ENCODE data around the gene ADAMTSL3. TPM values are rescaled to one million over a fixed set of nuclear protein-coding genes. Genes with fewer than 3 reads are reported as not detected.

ADAMTSL3 gene
- total RNA-seq, 1 donor from 2014 or later = 5.7 TPM

DNA sequence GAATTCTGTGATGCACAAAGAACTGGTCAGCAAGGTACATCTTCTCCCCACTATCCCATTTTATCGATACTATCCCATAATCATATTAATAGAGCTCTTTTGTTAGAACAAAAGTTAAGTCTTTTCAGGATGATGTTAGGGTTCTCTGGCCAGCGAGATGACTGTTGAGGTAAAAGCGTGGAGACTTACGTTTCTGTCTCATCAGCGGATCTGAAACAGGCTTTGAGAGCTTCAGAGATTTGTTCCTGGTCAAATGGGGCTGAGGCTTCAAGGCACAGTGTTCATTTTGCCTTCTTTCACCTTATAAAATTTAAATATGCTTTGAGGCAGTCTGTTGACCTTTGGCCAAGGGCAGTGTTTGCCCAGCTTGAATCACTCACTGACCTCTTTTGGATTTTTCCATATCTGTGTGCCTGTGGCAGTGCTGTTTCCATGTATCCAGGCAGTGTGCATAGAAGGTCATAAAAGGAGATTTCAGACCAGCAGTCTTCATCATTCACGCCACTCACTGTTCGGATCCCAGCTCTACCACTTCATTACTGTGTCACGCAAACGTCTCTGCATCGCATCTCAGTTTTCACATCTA lies 3.1 kb downstream of the ADAMTSL3 start:
- no peak for DNase-seq (ENCODE audit: low spot score)

DNA sequence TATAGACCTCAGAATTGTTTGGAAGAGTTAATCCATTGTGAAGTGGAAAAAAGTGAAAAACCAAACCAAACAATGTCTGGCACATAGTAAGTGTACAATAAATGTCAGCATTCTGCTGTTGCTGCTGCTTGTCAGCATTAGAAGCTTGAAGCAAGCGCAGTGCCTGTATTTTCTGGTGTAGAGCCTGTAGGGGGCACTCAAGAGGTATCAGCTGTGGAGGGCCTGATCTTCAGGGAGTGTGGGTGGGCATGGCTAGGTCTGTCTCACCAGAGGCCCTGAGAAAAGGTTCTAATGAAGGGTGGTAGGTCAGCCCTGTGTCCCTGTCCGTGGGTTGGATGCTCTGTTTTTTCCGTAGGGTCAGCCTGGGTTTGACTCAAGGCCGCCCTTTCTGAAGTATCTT lies 3.6 kb downstream of the ADAMTSL3 start:
- no peak for DNase-seq (ENCODE audit: low spot score)

DNA sequence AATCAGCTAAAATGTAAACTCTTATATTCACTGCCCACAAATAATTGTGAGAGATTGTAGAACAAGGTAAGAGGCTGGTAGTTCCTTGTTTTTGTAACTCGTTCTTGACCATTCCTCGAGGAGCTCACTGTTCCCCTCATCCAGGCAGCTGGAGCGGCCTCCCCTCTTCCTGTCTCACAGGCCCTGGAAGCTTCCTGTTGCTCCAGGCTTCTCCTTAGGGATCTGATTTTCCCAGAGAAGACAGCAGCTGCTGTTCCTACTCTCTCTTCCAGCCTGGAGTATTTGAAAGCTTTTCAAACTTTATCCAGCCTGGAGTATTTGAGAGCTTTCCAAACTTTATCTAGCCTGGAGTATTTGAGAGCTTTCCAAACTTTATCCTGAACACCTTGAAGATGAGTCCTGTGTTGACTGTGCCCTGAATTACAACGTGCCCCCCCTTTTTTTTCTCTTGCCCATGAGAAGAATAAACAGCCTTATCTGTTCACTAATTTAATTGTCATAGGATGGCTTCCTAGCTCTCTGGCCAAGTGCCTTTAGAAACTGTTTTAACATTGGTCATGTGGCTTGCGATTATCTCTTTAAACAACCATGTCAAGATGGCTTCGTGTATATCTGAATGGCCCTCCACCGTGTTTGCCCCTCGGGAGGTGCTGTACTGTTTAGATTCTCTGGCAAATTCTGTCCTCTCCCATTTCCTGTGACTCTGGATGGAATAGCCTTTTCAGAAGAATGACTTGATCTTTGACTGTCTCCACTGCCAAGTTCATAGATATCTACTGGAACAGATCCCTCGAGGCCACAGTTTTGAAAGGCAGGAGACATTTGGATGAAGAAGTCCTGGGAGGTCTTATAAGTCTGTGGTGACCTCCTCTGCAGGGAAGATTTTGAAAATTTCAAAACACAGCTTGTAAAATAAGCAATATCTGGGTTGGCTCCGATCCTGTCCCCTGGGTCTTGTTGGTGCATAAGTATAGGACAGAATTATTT lies 4.8 kb downstream of the ADAMTSL3 start:
- DNase-seq (ENCODE audit: low spot score) = peak; percentile 39

DNA sequence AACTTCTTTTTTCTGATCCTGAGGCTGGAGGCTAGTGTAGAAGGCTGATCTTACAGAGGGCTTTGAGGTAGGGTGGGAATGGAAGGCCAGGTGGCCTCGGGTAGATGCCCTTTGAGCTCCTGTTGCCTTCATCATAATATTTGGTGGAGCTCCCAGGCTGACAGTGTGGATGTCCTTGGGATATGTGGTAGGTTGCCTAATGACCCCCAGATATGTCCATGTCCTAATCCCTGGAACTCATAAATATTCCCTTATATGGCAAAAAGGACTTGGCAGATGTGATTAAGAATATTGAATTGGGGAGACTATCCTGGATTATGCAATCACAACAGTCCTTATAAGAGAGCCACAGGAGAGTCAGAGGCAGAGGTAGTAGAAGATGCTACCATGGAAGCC lies 5.5 kb downstream of the ADAMTSL3 start:
- no peak for DNase-seq (ENCODE audit: low spot score)

DNA sequence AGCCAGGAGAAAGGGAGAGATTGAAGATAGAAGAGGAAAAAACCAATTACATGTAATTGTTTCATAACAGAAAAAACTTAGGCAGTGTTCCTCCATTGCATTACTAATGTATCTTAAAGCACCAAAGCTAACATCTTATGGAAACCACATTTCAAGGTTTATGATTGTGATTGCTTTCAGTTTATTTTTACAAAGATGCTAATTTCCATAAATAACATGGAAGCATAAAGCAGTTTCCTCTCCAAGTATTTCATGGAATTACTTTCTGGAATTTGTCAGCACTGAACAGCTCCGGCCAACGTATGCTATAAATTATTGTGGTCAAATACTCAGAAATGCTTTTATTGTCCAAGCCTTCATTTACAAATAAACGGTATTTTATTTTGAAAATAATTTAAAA lies 11.6 kb downstream of the ADAMTSL3 start:
- no peak for DNase-seq (ENCODE audit: low spot score)

DNA sequence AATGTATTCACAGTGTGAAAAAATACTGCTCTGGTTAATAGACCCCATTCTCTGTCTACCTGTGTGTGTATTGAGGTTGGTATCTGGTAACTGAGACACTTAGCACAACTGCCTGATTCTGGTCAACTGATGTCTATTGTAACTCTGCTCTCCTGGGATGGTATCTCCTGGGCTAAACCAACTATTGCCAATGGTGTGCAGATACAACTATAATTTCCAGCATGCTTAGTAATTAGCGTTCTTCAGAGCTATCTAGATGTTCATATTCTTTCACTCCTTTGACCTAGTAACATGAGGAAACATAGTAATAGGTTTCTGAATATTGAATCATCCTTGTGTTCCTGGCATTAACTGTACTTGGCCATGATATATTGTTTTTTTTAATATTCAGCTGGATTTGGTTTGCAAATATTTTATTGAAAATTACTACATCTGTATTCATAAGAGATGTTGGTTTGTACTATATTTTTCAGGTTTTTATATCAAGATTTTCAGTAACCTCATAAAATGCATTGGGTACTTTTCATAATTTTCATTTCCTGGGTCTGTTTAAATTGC lies 16.8 kb downstream of the ADAMTSL3 start:
- no peak for DNase-seq (ENCODE audit: low spot score)

DNA sequence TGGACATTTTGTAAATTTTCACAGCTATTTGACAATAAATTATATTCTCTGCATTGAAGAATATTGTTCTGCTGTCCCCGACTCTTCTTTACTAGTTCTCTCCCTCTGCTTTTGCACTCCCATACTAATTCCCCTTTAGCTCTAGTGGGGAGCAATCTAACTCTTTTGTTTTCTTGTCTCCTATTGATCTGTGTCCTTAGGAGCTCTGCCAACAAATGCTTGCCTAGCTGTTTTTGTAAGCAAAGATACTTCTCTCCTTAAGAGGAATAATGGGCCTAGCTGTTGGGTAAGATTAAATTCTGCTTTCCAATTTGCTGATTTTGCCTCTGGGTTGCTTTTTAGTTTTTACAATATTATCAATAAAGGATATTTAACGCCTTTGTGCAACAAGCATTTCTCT lies 17.7 kb downstream of the ADAMTSL3 start:
- no peak for DNase-seq (ENCODE audit: low spot score)

DNA sequence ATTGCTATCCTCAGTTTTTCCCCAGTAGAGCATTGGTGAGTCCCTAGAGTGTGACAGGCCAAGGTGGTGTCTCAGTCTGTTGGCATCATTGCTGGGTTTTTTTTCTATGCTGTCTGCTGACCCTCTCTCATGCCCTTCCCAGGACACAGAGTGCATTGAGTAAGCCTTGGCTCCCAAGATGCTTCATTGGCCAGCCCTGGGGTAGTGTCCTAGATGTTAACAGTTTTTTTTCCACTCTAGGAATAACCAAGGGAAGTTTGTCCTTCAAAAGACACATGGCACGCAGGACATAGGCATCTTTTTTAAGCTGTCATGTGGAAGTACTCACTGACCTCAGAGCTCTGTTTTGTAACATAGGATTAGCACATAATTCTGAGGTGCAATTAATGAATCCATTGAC lies 19.5 kb downstream of the ADAMTSL3 start:
- no peak for DNase-seq (ENCODE audit: low spot score)

DNA sequence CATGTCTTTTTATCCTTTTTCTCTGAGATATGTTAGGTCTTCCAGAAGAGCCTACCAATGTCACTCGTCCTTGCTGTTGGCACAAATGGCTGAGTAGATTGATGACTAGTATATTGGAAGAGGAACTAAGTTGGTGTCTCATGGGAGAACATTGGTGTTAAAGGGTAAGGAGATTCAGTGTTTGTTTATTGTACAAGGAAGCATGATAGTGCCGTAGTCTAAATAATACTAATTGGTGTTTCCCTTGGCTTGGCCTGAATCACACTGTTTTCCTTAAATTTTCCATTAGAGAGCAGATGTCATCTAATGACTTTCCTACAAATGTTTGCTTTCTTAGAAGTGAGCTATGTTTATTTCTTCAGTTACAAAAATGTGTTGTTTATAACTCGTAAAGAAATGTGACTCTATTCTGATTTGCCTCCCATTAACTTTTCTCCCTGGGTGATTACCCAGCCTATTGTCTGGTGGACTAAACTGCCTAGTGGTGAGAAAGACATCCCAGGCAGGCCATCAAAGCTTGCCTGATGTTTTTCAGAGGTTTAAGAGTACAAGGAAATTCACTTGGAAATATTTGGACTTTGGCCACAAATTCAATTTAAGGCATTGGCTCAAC lies 28.7 kb downstream of the ADAMTSL3 start:
- no peak for DNase-seq (ENCODE audit: low spot score)

DNA sequence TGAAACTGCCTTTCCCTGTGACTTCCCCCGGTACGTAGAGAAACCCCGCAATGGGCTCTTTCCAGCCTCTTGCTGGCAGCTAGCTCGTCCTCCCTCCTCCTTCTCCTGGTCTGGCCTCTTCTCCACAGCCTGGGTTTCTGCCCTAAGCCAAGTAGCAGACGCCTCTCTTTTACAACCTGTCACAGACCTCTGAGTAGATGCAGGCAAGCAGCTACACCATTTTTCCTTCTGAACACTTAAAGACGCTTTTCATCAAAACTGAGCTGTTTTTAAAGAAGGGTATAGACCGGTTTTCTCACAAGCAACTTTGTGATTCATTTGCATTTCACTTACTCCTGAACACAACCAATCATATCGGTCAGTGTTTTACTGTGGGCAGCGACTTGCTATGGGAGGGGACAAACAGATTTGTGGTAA lies 32.0 kb downstream of the ADAMTSL3 start:
- DNase-seq (ENCODE audit: low spot score) = no peak

DNA sequence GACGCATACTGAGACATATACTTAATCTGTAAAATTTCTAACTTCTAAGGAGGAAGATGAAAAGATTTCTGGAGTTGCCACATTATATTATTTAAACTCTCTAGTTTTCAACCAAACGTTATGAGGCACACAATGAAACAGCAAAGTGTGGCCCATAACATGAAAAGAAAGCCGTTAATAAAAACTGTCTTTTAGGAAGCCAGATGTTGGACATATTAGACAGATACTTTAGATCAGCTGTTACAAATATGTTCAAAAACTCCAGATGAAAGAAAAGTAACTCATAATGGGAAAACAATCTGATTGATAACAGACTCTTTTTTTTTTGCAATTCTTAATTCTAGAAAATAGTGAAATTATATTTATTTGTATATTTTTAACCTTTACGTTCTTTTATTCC lies 34.3 kb downstream of the ADAMTSL3 start:
- no peak for DNase-seq (ENCODE audit: low spot score)

DNA sequence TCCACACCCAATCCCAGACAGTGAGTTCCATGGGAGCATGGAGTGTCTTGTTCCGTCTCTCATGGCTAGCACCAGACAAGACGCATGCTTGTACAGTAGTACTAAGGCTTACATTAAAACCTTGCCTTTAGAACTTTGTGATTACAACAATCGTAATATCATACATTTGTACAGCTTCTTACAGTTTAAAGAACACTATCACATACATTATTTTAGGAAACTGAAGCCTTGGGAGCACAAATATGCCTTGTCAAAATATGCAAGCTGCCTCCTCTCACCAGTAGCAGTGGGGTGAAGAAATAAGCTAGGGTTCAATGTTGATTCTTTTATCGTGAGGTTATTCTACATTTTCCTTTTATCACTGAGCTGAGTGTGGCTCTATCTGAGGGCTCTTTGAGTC lies 36.8 kb downstream of the ADAMTSL3 start:
- DNase-seq (ENCODE audit: low spot score) = no peak

DNA sequence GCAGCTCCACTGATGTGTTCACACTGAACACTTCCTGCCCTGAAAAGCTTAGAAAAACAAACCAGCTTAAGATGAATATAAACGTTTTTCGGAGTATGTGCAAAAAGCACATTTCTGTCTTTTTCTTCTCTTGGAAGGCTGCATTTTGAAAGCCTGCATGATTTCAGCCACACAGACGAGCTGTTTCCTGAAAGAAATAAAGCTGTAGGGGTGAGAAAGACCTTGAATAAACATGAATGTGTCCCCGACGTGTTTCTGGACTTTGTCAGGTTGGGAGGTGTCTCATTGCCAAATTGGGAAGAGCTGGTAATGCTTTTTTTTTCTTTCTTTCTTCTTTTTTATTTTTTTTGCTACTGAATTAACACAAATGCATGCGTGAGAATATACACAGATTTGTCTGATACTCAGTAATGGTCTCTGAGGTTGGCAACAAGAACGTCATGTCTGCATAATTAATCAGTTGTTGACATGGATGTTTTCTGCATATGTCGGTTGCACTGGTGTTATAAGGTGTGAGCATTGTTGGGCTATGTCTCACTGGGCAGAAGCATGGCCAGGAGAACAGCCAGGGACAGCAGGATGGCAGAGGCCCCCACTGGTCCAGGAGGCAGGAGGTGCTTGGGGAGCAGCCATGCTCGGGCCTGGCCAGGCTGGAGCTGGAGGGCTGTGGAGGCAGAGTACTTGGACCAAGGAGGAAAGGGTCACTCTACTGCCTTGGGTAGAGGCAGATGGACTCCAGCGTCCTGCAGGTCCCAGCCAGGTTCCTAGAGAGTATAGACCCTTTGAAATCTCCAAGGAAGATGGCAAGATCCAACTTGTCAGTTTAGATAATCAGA lies 39.0 kb downstream of the ADAMTSL3 start:
- DNase-seq (ENCODE audit: low spot score) = peak; percentile 26

DNA sequence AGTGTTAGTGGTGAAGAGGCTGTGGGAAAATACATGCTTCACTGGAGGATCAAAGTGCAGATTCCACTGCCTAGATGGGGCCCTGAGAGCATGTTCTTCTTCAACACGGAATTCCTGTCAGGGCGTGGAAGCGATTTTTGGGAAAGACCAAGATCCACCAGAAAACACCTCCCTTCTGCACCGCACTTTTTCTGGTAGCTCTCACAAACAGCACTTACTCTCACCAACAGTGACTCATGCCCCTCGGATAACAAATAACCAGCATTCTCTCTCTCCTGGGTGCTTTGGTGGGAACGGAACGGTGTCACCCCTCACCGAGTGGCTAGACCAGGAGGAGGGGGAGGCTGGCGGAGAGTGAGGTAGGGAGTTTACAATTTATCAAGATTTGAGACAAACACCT lies 40.1 kb downstream of the ADAMTSL3 start:
- no peak for DNase-seq (ENCODE audit: low spot score)

DNA sequence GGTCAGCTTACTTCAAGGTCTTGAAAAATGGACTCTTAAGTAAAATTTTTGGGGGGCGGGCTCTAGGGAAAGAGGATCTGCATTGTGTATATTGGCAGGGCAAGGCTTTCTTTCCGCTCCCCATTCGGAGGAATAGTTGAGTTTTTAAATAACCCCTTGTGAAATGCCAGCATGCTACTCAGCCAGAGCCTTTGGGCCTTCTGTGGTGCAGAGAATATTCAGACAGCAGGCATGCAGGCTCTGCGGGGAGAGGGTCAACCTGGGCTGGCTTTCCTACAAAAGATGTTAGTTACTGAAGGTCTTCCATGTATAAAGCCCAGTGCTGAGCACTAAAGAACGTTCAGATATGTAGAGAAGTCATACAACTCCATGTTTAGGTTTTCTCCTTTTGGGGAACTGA lies 40.6 kb downstream of the ADAMTSL3 start:
- DNase-seq (ENCODE audit: low spot score) = no peak

DNA sequence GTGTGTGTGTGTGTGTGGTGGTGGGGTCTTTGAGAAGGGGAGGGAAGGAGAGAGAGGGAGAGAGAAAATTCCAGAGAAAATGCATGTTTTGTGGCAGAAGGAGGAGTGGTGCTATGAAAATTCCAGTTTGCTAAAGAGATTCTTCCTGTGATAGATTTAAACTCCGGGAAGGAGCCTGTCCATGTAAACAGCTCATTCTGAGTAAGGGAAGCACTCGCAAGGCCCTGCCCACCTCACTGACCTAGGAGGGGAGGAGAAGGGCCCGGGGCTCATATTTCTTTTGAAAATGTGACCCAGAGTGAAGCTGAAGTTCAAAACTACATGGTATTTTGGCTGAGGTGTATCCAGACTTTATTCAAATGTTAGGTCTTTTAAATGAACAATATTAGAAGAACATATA lies 41.3 kb downstream of the ADAMTSL3 start:
- no peak for DNase-seq (ENCODE audit: low spot score)

DNA sequence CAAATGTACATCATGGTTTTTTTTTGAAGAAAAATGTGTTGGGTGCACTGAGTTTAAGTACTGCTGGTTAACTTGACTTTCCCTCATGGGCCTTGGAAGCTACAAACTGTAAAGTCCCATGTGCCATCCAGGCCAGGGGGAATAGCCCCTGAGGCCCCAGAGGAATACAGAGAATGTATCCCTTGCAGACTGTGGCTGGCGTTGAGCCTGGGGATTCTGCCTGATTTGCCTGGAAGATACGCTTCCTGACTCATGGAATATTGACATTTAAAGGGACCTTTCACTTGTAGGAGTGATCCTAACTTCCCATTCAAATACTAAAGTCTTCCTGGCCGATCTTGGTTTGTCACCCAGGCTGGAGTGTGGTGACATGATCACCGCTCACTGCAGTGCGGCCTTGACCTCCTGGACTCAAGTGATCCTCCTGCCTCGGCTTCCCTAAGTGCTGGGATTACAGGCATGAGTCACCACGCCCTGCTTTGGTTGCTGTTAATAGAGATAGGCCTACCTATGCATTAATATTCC lies 42.0 kb downstream of the ADAMTSL3 start:
- no peak for DNase-seq (ENCODE audit: low spot score)

DNA sequence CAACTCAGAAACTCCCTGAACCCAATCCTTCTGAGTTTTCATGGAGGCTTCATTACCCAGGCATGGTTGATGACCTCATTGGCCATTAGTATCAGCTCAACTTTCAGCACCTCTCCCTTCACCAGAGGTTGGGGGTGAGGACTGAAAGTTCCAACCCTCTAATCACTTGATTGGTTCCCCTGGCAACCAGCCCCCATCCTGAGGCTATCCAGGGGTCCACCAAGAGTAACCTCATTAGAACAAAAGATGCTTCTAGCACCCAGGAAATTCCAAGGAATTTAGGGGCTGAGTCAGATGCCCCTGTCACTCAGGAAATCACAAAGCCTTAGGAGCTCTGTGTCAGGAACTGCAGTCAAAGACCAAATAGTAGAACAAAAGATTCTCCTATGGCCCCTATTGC lies 43.8 kb downstream of the ADAMTSL3 start:
- no peak for DNase-seq (ENCODE audit: low spot score)

DNA sequence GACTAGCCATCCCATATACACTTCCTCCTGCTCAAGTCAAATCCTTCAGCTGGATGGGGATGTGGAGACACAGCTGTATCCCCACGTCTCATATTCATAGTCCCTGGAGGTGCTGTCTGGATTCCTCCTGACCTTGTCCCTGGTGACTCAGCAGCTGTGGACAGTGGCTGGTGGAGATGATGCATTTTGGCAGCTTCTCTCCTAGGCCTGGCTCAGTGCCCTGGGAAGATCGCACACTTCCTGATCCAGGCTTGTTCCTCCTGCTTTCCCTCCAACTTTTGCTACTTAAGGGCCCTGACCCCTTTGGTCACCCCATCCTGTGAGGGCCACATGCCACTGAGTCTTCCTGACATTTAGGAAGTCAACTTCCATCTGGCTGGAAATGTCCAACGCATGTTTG lies 44.4 kb downstream of the ADAMTSL3 start:
- DNase-seq (ENCODE audit: low spot score) = peak; percentile 32

DNA sequence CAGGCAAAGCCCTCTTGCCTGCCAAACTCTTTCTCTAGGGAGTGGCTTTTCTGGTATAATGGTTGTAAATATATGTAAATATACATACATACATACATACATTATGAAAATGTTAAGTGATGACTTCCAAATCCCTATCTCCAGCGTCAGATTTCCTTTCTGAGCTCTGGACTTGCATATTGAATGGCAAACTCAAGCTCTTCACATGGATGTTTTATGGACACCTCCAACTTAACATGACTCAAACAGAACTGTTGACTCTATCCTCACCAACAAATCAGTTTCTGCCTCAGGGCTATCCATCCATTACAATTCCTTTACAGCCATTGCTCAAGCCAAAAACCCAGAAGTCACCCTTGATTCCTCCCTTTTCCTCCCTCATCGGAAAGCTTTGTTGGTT lies 45.1 kb downstream of the ADAMTSL3 start:
- DNase-seq (ENCODE audit: low spot score) = no peak

DNA sequence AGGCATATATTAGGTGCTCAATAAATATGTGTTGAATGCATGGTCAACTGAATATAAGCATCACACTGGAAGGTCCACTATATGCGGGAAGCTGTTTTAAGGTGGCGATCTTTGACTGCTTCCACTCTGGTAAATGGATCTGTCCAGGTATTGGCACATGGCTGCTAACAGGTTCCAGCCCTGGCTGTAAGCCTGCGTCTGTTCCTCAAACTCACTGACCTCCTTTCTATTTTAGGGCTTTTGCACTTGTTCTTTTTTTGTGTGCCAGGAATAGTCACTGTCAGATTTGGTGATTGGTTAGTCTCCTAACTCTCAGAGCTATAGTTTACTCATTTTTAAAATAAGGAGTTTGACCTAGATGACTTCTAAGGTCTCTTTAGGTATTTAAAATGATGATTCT lies 46.2 kb downstream of the ADAMTSL3 start:
- DNase-seq (ENCODE audit: low spot score) = no peak
